ENCODE data around the gene TNNI3K. TPM values are rescaled to one million over a fixed set of nuclear protein-coding genes. Genes with fewer than 3 reads are reported as not detected.
A peak's percentile ranks its signal among the peaks of the same experiment; 100 is the strongest.

TNNI3K gene
- total and polyA plus RNA-seq, 4 donors, result 0.41 to 1.4 TPM; not detected in 2

- H3K4me3 ChIP-seq, result no peak overlapping the region
- DNase-seq, result no peak
- no peak for TF ChIP-seq CTCF (IDR thresholded peaks at IDR 0.05; ENCODE audit: control extremely low read depth, extremely low read depth)
- H3K9ac ChIP-seq (ENCODE audit: insufficient read depth in 1 of 2, low read length in 2 of 2), result no peak overlapping the region
- no peak overlapping the region for H3K27ac ChIP-seq (ENCODE audit: low read depth in 1 of 2, low read length in 1 of 2)
- peaks cover 0 to 9% (median 0%) of the 10 kb centered on the region in 5 donors for H3K4me1 ChIP-seq (ENCODE audit: control insufficient read depth in 5 of 5, insufficient read depth in 5 of 5, low read length in 5 of 5)
- WGBS, 2 donors, result 79 to 82% methylated on average over 2 of the region's 2 CpGs
- no peaks in the 10 kb centered on the region for H3K9me3 ChIP-seq (ENCODE audit: control insufficient read depth in 4 of 4, insufficient read depth in 3 of 4, low read length in 3 of 4)
- H3K36me3 ChIP-seq (ENCODE audit: control insufficient read depth in 4 of 4, insufficient read depth in 4 of 4, low read length in 4 of 4), result no peaks in the 10 kb centered on the region
- no peak for ATAC-seq (ENCODE audit: insufficient read depth, low FRiP score)
- H3K27me3 ChIP-seq (ENCODE audit: control insufficient read depth in 3 of 3, insufficient read depth in 3 of 3, low read length in 2 of 3), result no peaks in the 10 kb centered on the region
Observed at GRCh38 chr1:74316302-74316701, 81.1 kb downstream of the TNNI3K start.

GRCh38 chr1:74317663-74318062 is 82.5 kb downstream of the TNNI3K start:
- H3K27me3 ChIP-seq (ENCODE audit: control insufficient read depth in 3 of 3, insufficient read depth in 3 of 3, low read length in 2 of 3), result no peaks in the 10 kb centered on the region
- H3K27ac ChIP-seq (ENCODE audit: low read depth in 1 of 2, low read length in 1 of 2), result no peak overlapping the region
- no peaks in the 10 kb centered on the region for H3K9me3 ChIP-seq (ENCODE audit: control insufficient read depth in 4 of 4, insufficient read depth in 3 of 4, low read length in 3 of 4)
- DNase-seq, result no peak
- WGBS, 2 donors, result 91 to 95% methylated on average over 3 of the region's 3 CpGs
- no peak overlapping the region for H3K4me3 ChIP-seq
- TF ChIP-seq CTCF (IDR thresholded peaks at IDR 0.05; ENCODE audit: control extremely low read depth, extremely low read depth), result no peak
- no peaks in the 10 kb centered on the region for H3K36me3 ChIP-seq (ENCODE audit: control insufficient read depth in 4 of 4, insufficient read depth in 4 of 4, low read length in 4 of 4)
- H3K4me1 ChIP-seq (ENCODE audit: control insufficient read depth in 5 of 5, insufficient read depth in 5 of 5, low read length in 5 of 5), result peaks cover 0 to 9% (median 0%) of the 10 kb centered on the region in 5 donors
- no peak overlapping the region for H3K9ac ChIP-seq (ENCODE audit: insufficient read depth in 1 of 2, low read length in 2 of 2)
- no peak for ATAC-seq (ENCODE audit: insufficient read depth, low FRiP score)

GRCh38 chr1:74323937-74324473 is 88.8 kb downstream of the TNNI3K start:
- no peak overlapping the region for H3K4me3 ChIP-seq
- DNase-seq, result peak in 1 of 3 donors; percentile 3
- ATAC-seq (ENCODE audit: insufficient read depth, low FRiP score), result no peak
- no peaks in the 10 kb centered on the region for H3K36me3 ChIP-seq (ENCODE audit: control insufficient read depth in 4 of 4, insufficient read depth in 4 of 4, low read length in 4 of 4)
- TF ChIP-seq CTCF (IDR thresholded peaks at IDR 0.05; ENCODE audit: control extremely low read depth, extremely low read depth), result no peak
- no peaks in the 10 kb centered on the region for H3K27me3 ChIP-seq (ENCODE audit: control insufficient read depth in 3 of 3, insufficient read depth in 3 of 3, low read length in 2 of 3)
- peaks cover 0 to 17% (median 0%) of the 10 kb centered on the region in 5 donors for H3K4me1 ChIP-seq (ENCODE audit: control insufficient read depth in 5 of 5, insufficient read depth in 5 of 5, low read length in 5 of 5)
- WGBS, 2 donors, result 52 to 53% methylated on average over 1 of the region's 1 CpG
- H3K9me3 ChIP-seq (ENCODE audit: control insufficient read depth in 4 of 4, insufficient read depth in 3 of 4, low read length in 3 of 4), result no peaks in the 10 kb centered on the region
- H3K27ac ChIP-seq (ENCODE audit: low read depth in 1 of 2, low read length in 1 of 2), result peak overlapping the region in 1 of 2 donors; percentile 26
- H3K9ac ChIP-seq (ENCODE audit: insufficient read depth in 1 of 2, low read length in 2 of 2), result no peak overlapping the region

Measured in lung (tissue), 12 donors.